GM18526 (cell line): ENCODE results near the gene DOCK3.

Experiments used
- POLR2A ChIP-seq: IDR thresholded peaks from 3 replicates; pipeline ENCODE4 v1.6.1; 2011; ENCODE audit not compliant: insufficient read length; ENCODE audit errors: extremely low read depth

The DOCK3 gene

DNA sequence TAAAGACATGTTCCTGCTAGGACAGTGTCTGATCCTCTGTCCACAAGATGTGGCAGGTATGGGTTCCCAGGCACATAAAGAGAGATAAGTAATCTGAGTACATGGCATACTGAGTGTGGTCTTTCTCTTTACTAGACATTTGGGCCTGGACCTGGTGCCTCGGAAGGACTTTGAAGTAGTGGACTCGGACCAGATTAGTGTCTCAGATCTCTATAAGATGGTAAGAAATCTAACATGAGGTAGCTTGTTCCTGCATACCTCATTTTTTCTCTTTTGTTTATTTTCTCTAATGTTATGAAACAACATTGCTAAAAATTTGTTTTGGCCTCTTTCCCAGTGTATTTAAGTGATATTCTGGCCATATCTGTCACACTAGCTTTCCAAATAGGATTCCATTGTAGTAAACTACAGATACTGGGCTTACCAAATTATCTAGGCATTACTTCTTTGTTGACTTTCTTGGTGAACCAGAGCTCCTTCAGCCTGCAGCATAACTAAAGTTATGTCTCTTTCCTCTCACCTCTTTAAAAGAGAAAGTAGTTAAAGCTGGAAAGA is 400.6 kb downstream of the DOCK3 start:
- no peak for TF ChIP-seq POLR2A

GRCh38 chr3:51082363-51082762 is 407.6 kb downstream of the DOCK3 start:
- no peak for TF ChIP-seq POLR2A

DNA sequence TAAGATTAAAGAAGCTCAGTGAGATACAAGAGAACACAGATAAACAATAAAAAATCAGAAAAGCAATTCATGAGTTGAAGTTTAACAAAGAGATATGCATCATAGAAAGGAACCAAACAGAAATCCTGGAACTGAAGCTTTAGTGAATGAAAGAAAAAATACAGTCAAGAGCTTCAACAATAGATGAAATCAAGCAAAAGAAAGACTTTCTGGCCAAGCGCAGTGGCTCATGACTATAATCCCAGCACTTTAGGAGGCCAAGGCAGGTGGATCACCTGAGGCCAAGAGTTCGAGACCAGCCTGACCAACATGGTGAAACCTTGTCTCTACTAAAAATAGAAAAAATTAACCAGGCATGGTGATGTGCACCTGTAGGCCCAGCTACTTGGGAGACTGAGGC is 408.8 kb downstream of the DOCK3 start:
- no peak for TF ChIP-seq POLR2A

GRCh38 chr3:51099794-51100535 is 425.2 kb downstream of the DOCK3 start:
- no peak for TF ChIP-seq POLR2A

- no peak for TF ChIP-seq POLR2A
These were observed 425.8 kb downstream of the DOCK3 start for GRCh38 chr3:51100536-51100851.

GRCh38 chr3:51102396-51102795 is 427.7 kb downstream of the DOCK3 start:
- TF ChIP-seq POLR2A: no peak

GRCh38 chr3:51106242-51106876 is 431.6 kb downstream of the DOCK3 start:
- TF ChIP-seq POLR2A: no peak

DNA sequence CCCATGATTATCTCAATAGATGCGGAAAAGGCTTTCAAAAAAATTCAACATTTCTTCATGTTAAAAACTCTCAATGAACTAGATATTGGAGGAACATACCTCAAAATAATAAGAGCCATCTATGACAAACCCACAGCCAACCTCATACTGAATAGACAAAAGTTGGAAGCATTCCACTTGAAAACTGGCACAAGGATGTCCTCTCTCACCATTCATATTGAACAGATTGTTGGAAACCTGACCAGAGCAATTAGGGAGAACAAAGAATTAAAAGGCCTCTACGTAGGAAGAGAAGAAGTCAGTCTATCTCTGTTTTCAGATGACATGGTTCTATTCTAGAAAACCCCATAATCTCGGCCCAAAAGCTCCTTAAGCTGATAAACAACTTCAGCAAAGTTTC is 435.9 kb downstream of the DOCK3 start:
- TF ChIP-seq POLR2A: no peak

GRCh38 chr3:51122944-51123343 is 448.2 kb downstream of the DOCK3 start:
- no peak for TF ChIP-seq POLR2A

DNA sequence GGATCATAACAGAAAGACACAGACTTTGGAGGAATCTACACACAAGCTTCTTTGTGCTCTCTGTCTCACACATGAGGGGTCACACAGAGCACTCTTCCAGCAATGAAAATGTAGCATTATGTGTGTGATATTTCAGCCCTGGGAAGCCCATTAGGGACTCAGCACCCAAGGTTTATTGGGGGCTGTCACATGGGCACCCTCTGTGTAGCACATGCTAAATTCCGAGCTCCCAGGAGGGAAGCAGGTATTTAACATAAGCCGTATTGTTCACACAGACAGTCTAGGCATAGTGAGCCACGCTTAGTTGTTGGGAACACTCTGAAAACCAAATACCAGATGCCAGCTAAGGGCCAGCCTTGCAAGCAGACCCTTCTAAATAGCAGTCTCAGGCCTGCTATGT is 448.8 kb downstream of the DOCK3 start:
- no peak for TF ChIP-seq POLR2A

GRCh38 chr3:51137715-51138114 is 463.0 kb downstream of the DOCK3 start:
- TF ChIP-seq POLR2A: no peak

DNA sequence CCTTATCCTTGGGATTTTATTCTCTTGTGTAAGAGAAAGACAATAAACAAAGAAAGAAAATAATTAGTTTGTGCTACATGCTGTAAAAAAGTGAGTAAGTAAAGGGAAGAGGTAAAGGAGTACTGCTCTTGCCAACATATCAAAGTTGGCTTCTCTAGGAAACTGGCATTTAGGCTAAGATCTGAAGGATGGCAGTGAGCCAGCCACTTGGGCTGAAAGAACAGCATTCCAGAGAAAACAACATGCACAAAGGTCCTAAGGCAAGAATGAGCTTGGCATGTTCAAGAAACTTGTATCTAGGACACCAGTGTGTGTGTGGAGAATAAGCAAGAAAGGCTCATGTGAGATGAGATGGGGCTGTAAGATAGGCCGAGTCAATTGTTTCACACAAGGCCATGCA is 464.9 kb downstream of the DOCK3 start:
- TF ChIP-seq POLR2A: no peak

- TF ChIP-seq POLR2A: no peak
These were observed 466.8 kb downstream of the DOCK3 start for GRCh38 chr3:51141573-51141972.

DNA sequence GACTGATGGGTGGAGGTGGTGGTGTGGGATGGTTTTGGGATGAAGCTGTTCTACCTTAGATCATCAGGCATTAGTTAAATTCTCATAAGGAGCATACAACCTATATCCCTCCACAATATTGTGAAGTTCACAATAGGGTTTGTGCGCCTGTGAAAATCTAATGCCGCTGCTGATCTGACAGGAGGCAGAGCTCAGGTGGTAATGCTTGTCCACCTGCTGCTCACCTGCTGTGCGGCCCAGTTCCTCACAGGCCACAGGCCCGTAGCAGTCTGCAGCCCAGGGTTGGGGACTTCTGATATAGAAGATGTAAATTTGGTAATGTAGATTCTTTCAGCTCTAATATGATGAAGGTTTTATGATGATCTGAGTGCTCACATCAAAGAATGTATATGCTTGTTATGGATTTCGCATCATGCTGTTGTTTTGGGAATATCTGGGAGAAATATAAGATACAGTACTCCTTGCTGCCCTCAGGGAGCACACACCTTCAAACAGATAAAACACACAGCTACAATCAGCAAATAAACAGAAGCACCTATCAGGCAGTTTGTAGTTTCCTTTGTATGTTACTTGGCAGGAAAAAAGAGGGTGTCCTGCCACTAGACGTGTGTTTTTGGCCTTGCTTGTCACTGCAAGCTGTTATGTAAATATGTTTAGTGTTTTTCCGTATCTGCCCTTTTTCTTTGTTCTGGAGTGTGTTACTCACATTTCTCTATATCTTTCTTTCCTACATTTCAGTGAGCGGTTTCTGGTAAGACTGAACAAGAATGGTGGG is 471.3 kb downstream of the DOCK3 start:
- TF ChIP-seq POLR2A: no peak

- no peak for TF ChIP-seq POLR2A
These were observed 472.1 kb downstream of the DOCK3 start for GRCh38 chr3:51146781-51147180.

DNA sequence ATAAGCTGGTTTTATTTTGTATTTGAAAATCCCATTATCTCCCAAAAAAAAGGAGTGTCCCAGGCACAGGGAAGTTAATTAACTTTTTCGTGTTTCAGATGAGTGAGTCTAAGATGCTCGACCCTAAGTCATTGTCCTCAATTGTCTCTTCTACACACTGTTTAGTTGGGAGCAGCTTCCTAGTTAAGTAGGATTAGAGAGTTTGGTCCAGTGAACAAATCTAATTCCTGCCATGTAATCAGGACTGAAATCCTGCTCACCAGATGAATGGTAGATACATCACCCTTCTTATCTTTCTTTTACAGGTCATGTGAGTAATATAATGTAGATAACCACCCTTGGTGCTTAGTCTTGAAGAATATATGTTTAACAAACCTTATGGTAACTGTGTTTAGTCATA is 481.4 kb downstream of the DOCK3 start:
- TF ChIP-seq POLR2A: no peak
